Measurements from ENCODE around the gene PTS. TPM values are rescaled to one million over a fixed set of nuclear protein-coding genes. Genes with fewer than 3 reads are reported as not detected.
A peak's percentile ranks its signal among the peaks of the same experiment; 100 is the strongest.

The PTS gene
- total RNA-seq, 1 experiment from 2014 or later: 80.6 TPM

GRCh38 chr11:112265659-112266409 lies 39.6 kb downstream of the PTS start:
- no peak for DNase-seq (ENCODE audit: low read depth)

- no peak for DNase-seq (ENCODE audit: low read depth)
Observed at GRCh38 chr11:112266410-112266778, 40.2 kb downstream of the PTS start.

GRCh38 chr11:112267188-112267591 lies 41.0 kb downstream of the PTS start:
- DNase-seq (ENCODE audit: low read depth): no peak

- no peak for DNase-seq (ENCODE audit: low read depth)
Observed at GRCh38 chr11:112268406-112268805, 42.2 kb downstream of the PTS start.

- DNase-seq (ENCODE audit: low read depth): no peak
Observed at GRCh38 chr11:112269139-112269538, 42.9 kb downstream of the PTS start.

- DNase-seq (ENCODE audit: low read depth): no peak
Observed at GRCh38 chr11:112270551-112271180, 44.4 kb downstream of the PTS start.

GRCh38 chr11:112271242-112271641 lies 45.0 kb downstream of the PTS start:
- no peak for DNase-seq (ENCODE audit: low read depth)

GRCh38 chr11:112273066-112273465 lies 46.8 kb downstream of the PTS start:
- no peak for DNase-seq (ENCODE audit: low read depth)

GRCh38 chr11:112274007-112274783 lies 48.0 kb downstream of the PTS start:
- no peak for DNase-seq (ENCODE audit: low read depth)

GRCh38 chr11:112277029-112277428 lies 50.8 kb downstream of the PTS start:
- DNase-seq (ENCODE audit: low read depth): no peak

- no peak for DNase-seq (ENCODE audit: low read depth)
Observed at GRCh38 chr11:112277941-112278340, 51.7 kb downstream of the PTS start.

GRCh38 chr11:112278803-112279202 lies 52.6 kb downstream of the PTS start:
- DNase-seq (ENCODE audit: low read depth): no peak

GRCh38 chr11:112279901-112280267 lies 53.7 kb downstream of the PTS start:
- peak; percentile 44 for DNase-seq (ENCODE audit: low read depth)

GRCh38 chr11:112280268-112281126 lies 54.3 kb downstream of the PTS start:
- DNase-seq (ENCODE audit: low read depth): peak; percentile 76

GRCh38 chr11:112281726-112282125 lies 55.5 kb downstream of the PTS start:
- no peak for DNase-seq (ENCODE audit: low read depth)

Other genes with a start within 250 kb of the PTS start
- 55.1 and 72.1 TPM in 2 replicates for gene DLAT, start 201.0 kb upstream of the PTS start, total RNA-seq (2014; rRNA removed; shearing (Covaris generic))
- gene PIH1D2, start 152.4 kb upstream of the PTS start, total RNA-seq (2014; rRNA removed; shearing (Covaris generic)): 5.9 and 6.4 TPM in 2 replicates
- gene NKAPD1, start 152.1 kb upstream of the PTS start, total RNA-seq (2014; rRNA removed; shearing (Covaris generic)): 20.9 and 22.5 TPM in 2 replicates
- 116 and 120 TPM in 2 replicates for gene TIMM8B, start 139.7 kb upstream of the PTS start, total RNA-seq (2014; rRNA removed; shearing (Covaris generic))
- 275 and 281 TPM in 2 replicates for gene SDHD, start 139.6 kb upstream of the PTS start, total RNA-seq (2014; rRNA removed; shearing (Covaris generic))
- gene IL18, start 62.3 kb upstream of the PTS start, total RNA-seq (2014; rRNA removed; shearing (Covaris generic)): not detected in 2 replicates
- 0.29 and 0.48 TPM in 2 replicates for gene TEX12, start 59.1 kb upstream of the PTS start, total RNA-seq (2014; rRNA removed; shearing (Covaris generic))
- 0.10 and 0.24 TPM in 2 replicates for gene BCO2, start 50.9 kb upstream of the PTS start, total RNA-seq (2014; rRNA removed; shearing (Covaris generic))
- gene PLET1, start 34.4 kb downstream of the PTS start, total RNA-seq (2014; rRNA removed; shearing (Covaris generic)): not detected in 2 replicates

Measured in RPMI7951 (cell line).